Measurements from ENCODE around the gene LRRC1.

- no peak for TF ChIP-seq CTCF (IDR thresholded peaks at IDR 0.05; ENCODE audit: extremely low read depth in 1 of 2, insufficient read depth in 1 of 2, low read depth in 1 of 2, low read length in 2 of 2)
- no peak for TF ChIP-seq POLR2A (IDR thresholded peaks at IDR 0.05; ENCODE audit: low read depth, low read length)
- TF ChIP-seq EZH2 (IDR thresholded peaks at IDR 0.05; ENCODE audit: borderline replicate concordance, low read depth, low read length, severe bottlenecking) = no peak
- TF ChIP-seq MAX (IDR thresholded peaks at IDR 0.05; ENCODE audit: insufficient read depth, insufficient read length) = no peak
- no peak for TF ChIP-seq POLR2AphosphoS5 (IDR thresholded peaks at IDR 0.05; ENCODE audit: insufficient read depth, low read depth, low read length)
- no peak for TF ChIP-seq FOS (IDR thresholded peaks at IDR 0.05; ENCODE audit: borderline replicate concordance, insufficient read depth, low read length)
Observed at GRCh38 chr6:53947780-53948179, 153.0 kb downstream of the LRRC1 start.
